Measurements from ENCODE around the gene MPV17L2.

MPV17L2 gene

GRCh38 chr19:18233224-18233825 lies 40.3 kb downstream of the MPV17L2 start:
- Histone ChIP-seq H3K36me3 (ENCODE audit: insufficient read depth, low read length) (no peaks in the 10 kb centered on the region), H3K4me2 (ENCODE audit: low read depth, low read length, poor library complexity, severe bottlenecking) (no peak overlapping the region), H3K4me1 (ENCODE audit: insufficient read depth, low read length, poor library complexity, severe bottlenecking) (peaks cover 7% of the 10 kb centered on the region), H3K9me3 (ENCODE audit: insufficient read depth, low read depth, low read length) (no peaks in the 10 kb centered on the region), H3K79me2 (ENCODE audit: insufficient read depth, low read length) (no peaks in the 10 kb centered on the region), H4K20me1 (ENCODE audit: insufficient read depth, low read length, poor library complexity, severe bottlenecking) (peaks cover 2% of the 10 kb centered on the region), H3F3A (ENCODE audit: low read depth) (no peaks in the 10 kb centered on the region), H3K9ac (ENCODE audit: low read depth, low read length, poor library complexity, severe bottlenecking) (no peak overlapping the region), H3K27me3 (ENCODE audit: insufficient read depth, low read length, poor library complexity, severe bottlenecking) (no peaks in the 10 kb centered on the region), H2AFZ (ENCODE audit: low read length) (no peak overlapping the region), H3K4me3 (ENCODE audit: low read length, poor library complexity, severe bottlenecking) (no peak overlapping the region), H3K9me2 (replicated peaks; ENCODE audit: low read depth, low read length) (no peaks in the 10 kb centered on the region)
- no peak for TF ChIP-seq EZH2phosphoT487 (IDR thresholded peaks at IDR 0.05; ENCODE audit: borderline replicate concordance)
- TF ChIP-seq, protein P1, sequence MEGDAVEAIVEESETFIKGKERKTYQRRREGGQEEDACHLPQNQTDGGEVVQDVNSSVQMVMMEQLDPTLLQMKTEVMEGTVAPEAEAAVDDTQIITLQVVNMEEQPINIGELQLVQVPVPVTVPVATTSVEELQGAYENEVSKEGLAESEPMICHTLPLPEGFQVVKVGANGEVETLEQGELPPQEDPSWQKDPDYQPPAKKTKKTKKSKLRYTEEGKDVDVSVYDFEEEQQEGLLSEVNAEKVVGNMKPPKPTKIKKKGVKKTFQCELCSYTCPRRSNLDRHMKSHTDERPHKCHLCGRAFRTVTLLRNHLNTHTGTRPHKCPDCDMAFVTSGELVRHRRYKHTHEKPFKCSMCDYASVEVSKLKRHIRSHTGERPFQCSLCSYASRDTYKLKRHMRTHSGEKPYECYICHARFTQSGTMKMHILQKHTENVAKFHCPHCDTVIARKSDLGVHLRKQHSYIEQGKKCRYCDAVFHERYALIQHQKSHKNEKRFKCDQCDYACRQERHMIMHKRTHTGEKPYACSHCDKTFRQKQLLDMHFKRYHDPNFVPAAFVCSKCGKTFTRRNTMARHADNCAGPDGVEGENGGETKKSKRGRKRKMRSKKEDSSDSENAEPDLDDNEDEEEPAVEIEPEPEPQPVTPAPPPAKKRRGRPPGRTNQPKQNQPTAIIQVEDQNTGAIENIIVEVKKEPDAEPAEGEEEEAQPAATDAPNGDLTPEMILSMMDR (conservative IDR thresholded peaks at IDR 0.05; ENCODE audit: low read length): no peak

- no peak overlapping the region for H3K4me3 ChIP-seq (ENCODE audit: low read length, poor library complexity, severe bottlenecking)
These were observed 41.2 kb downstream of the MPV17L2 start for GRCh38 chr19:18234194-18234593.

DNA sequence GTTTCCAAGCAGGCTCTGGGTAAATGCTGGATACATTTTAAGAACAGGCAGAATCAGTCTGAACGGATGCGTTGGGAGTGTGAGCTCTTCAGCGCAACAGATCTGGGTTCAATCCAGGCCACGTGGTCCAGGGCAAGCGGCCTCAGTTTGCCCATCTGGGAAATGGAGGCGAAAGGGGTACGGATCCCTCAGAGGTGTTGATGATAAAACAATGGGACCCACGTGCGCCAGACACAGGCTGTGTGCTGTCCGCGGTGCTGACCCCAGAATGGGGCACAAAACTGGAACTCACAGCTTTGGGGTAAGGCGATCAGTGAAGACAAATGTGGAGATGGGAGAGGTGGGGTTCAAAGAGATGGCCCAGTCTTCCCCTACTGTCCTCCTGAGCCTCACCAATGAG lies 46.3 kb downstream of the MPV17L2 start:
- no peaks in the 10 kb centered on the region for H3K36me3 ChIP-seq (ENCODE audit: insufficient read depth, low read length)
- H3F3A ChIP-seq (ENCODE audit: low read depth): no peaks in the 10 kb centered on the region
- H3K27me3 ChIP-seq (ENCODE audit: insufficient read depth, low read length, poor library complexity, severe bottlenecking): no peaks in the 10 kb centered on the region
- H2AFZ ChIP-seq (ENCODE audit: low read length): no peak overlapping the region
- H3K79me2 ChIP-seq (ENCODE audit: insufficient read depth, low read length): no peaks in the 10 kb centered on the region
- no peaks in the 10 kb centered on the region for H3K4me1 ChIP-seq (ENCODE audit: insufficient read depth, low read length, poor library complexity, severe bottlenecking)
- TF ChIP-seq, protein P1 (conservative IDR thresholded peaks at IDR 0.05; ENCODE audit: low read length): no peak
- H3K9me3 ChIP-seq (ENCODE audit: insufficient read depth, low read depth, low read length): no peaks in the 10 kb centered on the region
- no peak overlapping the region for H3K4me3 ChIP-seq (ENCODE audit: low read length, poor library complexity, severe bottlenecking)
- H3K4me2 ChIP-seq (ENCODE audit: low read depth, low read length, poor library complexity, severe bottlenecking): no peak overlapping the region
- H3K9ac ChIP-seq (ENCODE audit: low read depth, low read length, poor library complexity, severe bottlenecking): no peak overlapping the region
- H4K20me1 ChIP-seq (ENCODE audit: insufficient read depth, low read length, poor library complexity, severe bottlenecking): no peaks in the 10 kb centered on the region
- H3K9me2 ChIP-seq (replicated peaks; ENCODE audit: low read depth, low read length): no peaks in the 10 kb centered on the region

More at GRCh38 chr19:18234194-18234593, 41.2 kb downstream of the MPV17L2 start:
- H3K9ac ChIP-seq (ENCODE audit: low read depth, low read length, poor library complexity, severe bottlenecking): no peak overlapping the region
- H3K4me2 ChIP-seq (ENCODE audit: low read depth, low read length, poor library complexity, severe bottlenecking): no peak overlapping the region
- H3F3A ChIP-seq (ENCODE audit: low read depth): no peaks in the 10 kb centered on the region
- no peaks in the 10 kb centered on the region for H3K9me3 ChIP-seq (ENCODE audit: insufficient read depth, low read depth, low read length)
- peaks cover 7% of the 10 kb centered on the region for H3K4me1 ChIP-seq (ENCODE audit: insufficient read depth, low read length, poor library complexity, severe bottlenecking)
- H3K27me3 ChIP-seq (ENCODE audit: insufficient read depth, low read length, poor library complexity, severe bottlenecking): no peaks in the 10 kb centered on the region
- H2AFZ ChIP-seq (ENCODE audit: low read length): no peak overlapping the region
- no peaks in the 10 kb centered on the region for H3K9me2 ChIP-seq (replicated peaks; ENCODE audit: low read depth, low read length)
- H3K36me3 ChIP-seq (ENCODE audit: insufficient read depth, low read length): no peaks in the 10 kb centered on the region
- peaks cover 2% of the 10 kb centered on the region for H4K20me1 ChIP-seq (ENCODE audit: insufficient read depth, low read length, poor library complexity, severe bottlenecking)
- no peaks in the 10 kb centered on the region for H3K79me2 ChIP-seq (ENCODE audit: insufficient read depth, low read length)
- no peak for TF ChIP-seq EZH2phosphoT487 (IDR thresholded peaks at IDR 0.05; ENCODE audit: borderline replicate concordance)
- TF ChIP-seq, protein P1 (conservative IDR thresholded peaks at IDR 0.05; ENCODE audit: low read length): no peak

Data from Loucy (cell line).